Natural killer cell (primary cell): ENCODE data around the gene FBXO10. TPM values are rescaled to one million over a fixed set of nuclear protein-coding genes. Genes with fewer than 3 reads are reported as not detected.

Experiments
- ATAC-seq, 3 donors: fragments of 150-1000 bp in 2 of 3; fragments of 200-7000 bp in 1 of 3; cut with Tn5 transposase; 1 replicate in 1 of 3; 2 replicates in 2 of 3; pipeline ENCODE4 v1.10.0; 2021; ENCODE audit warnings: mild to moderate bottlenecking in 2 of 3, moderate library complexity in 2 of 3
- DNase-seq, 2 donors: peaks; one replicate each; pipeline versions ENCODE4 v3.0.0 to v3.0.0-alpha.2; 2013 to 2021; ENCODE audit warnings: mixed read lengths in 1 of 2
- H3K27ac ChIP-seq: one replicate; pipeline ENCODE4 v1.5.1; 2013; ENCODE audit warnings: mild to moderate bottlenecking, low read length
- H3K27me3 ChIP-seq: one replicate; pipeline ENCODE4 v1.6.1; 2013; ENCODE audit warnings: low read length; ENCODE audit not compliant: control insufficient read depth, insufficient read depth
- H3K36me3 ChIP-seq: one replicate; pipeline ENCODE4 v1.6.1; 2013; ENCODE audit warnings: low read length; ENCODE audit not compliant: control insufficient read depth, insufficient read depth
- H3K4me1 ChIP-seq: one replicate; pipeline ENCODE4 v1.6.1; 2013; ENCODE audit warnings: low read length; ENCODE audit not compliant: control insufficient read depth, insufficient read depth
- H3K4me3 ChIP-seq: one replicate; pipeline ENCODE4 v1.5.1; 2013; ENCODE audit warnings: low read length
- H3K9me3 ChIP-seq: one replicate; pipeline ENCODE4 v1.6.1; 2013; ENCODE audit warnings: low read length; ENCODE audit not compliant: control insufficient read depth, insufficient read depth
- H3K27ac Mint-ChIP-seq, 2 donors: one replicate each; pipeline ENCODE4 v1.8.0; 2022; ENCODE audit warnings: mild to moderate bottlenecking in 2 of 2, mixed read lengths in 2 of 2, moderate library complexity in 1 of 2
- H3K27me3 Mint-ChIP-seq, 2 donors: one replicate each; pipeline ENCODE4 v1.8.0; 2022; ENCODE audit warnings: low read depth in 2 of 2, mixed read lengths in 2 of 2
- H3K36me3 Mint-ChIP-seq: one replicate; pipeline ENCODE4 v1.8.0; 2022; ENCODE audit warnings: mixed read lengths
- H3K4me1 Mint-ChIP-seq, 2 donors: one replicate each; pipeline ENCODE4 v1.8.0; 2022; ENCODE audit warnings: mixed read lengths in 2 of 2
- H3K4me3 Mint-ChIP-seq: one replicate; pipeline ENCODE4 v1.8.0; 2022; ENCODE audit warnings: mild to moderate bottlenecking, moderate library complexity, mixed read lengths
- H3K9me3 Mint-ChIP-seq, 2 donors: one replicate each; pipeline ENCODE4 v1.8.0; 2022; ENCODE audit warnings: mixed read lengths in 2 of 2
- WGBS: methylation state at CpG from one replicate; pipeline ENCODE4 v1.1.7; 2013; ENCODE audit warnings: missing lambda C conversion rate; ENCODE audit not compliant: insufficient coverage; 5-methylcytosine and 5-hydroxymethylcytosine counted together
- intact Hi-C: fragments of 100-400 bp; cut with micrococcal nuclease; formaldehyde crosslinking; loops from one replicate; pipeline ENCODE4 v1.14.2; 2022
- total RNA-seq, 4 donors: library from RNA; stranded (reverse); fragments of 120-200 nt in 1 of 4; gene quantifications; one replicate each; pipeline versions ENCODE4 v1.2.3 to v1.2.4, GENCODE V29; 2013 to 2022
- TF ChIP-seq, protein P1 (sequence below): fragments of 200-600 bp; IDR thresholded peaks from one replicate; pipeline ENCODE4 v1.8.0; 2022; ENCODE audit warnings: antibody characterized with exemption

FBXO10 gene
- total RNA-seq, 3 donors from 2014 or later (not counting 1 experiment from before 2014, with no cell fraction given) = 1.7 to 2.2 (median 2.1) TPM

DNA sequence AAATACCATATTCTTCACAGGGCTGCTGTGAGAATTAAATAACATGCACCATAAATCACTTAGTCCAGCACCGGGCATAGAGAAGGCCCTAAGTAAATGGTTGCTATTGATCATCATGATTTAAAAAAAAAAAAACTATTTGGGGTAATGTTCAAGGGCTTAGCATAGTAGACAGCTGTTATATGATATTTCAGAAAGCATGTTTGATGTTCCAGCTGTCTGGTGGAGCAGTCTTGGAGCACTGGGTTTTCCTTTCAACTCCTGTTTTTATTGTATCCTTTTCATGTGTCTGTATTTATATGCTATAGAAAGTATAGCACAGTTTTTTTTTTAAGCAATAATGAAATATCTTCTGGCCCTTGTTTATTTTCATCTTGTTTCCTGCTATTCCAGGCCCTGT, 44.2 kb upstream of the FBXO10 start:
- no CpG with 5 or more reads among the region's 1 CpG for WGBS
- no peaks in the 10 kb centered on the region for H3K27me3 Mint-ChIP-seq
- H3K36me3 ChIP-seq = no peaks in the 10 kb centered on the region
- H3K36me3 Mint-ChIP-seq = no peaks in the 10 kb centered on the region
- TF ChIP-seq, protein P1, sequence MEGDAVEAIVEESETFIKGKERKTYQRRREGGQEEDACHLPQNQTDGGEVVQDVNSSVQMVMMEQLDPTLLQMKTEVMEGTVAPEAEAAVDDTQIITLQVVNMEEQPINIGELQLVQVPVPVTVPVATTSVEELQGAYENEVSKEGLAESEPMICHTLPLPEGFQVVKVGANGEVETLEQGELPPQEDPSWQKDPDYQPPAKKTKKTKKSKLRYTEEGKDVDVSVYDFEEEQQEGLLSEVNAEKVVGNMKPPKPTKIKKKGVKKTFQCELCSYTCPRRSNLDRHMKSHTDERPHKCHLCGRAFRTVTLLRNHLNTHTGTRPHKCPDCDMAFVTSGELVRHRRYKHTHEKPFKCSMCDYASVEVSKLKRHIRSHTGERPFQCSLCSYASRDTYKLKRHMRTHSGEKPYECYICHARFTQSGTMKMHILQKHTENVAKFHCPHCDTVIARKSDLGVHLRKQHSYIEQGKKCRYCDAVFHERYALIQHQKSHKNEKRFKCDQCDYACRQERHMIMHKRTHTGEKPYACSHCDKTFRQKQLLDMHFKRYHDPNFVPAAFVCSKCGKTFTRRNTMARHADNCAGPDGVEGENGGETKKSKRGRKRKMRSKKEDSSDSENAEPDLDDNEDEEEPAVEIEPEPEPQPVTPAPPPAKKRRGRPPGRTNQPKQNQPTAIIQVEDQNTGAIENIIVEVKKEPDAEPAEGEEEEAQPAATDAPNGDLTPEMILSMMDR = no peak
- H3K4me1 ChIP-seq = no peaks in the 10 kb centered on the region
- no peak for ATAC-seq
- H3K4me3 Mint-ChIP-seq = no peak overlapping the region
- H3K9me3 ChIP-seq = no peaks in the 10 kb centered on the region
- H3K4me3 ChIP-seq = no peak overlapping the region
- H3K27ac ChIP-seq = no peak overlapping the region
- no peaks in the 10 kb centered on the region for H3K4me1 Mint-ChIP-seq
- H3K27me3 ChIP-seq = no peaks in the 10 kb centered on the region
- H3K27ac Mint-ChIP-seq = no peak overlapping the region
- no peak for DNase-seq
- no peaks in the 10 kb centered on the region for H3K9me3 Mint-ChIP-seq
- intact Hi-C loops = no loop called here

DNA sequence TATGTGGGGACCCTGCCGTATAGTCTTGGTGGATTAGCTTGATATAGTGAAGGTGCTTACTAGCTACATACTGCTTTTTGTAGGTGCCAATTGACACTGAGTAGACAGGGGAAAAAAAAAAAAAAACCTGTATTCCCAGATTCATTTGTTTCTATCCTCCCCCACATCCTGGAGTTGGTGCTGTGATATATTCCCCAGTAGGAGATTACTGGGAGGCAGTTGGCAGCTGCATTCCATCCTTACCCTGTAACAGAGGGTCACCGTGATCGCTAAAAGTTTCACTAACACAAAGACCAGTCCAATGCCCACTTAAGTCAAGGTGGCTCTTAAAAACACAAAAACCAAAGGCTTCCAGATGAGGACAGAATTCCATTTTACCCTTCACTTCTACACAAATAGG, 43.6 kb upstream of the FBXO10 start:
- DNase-seq = no peak
- no peaks in the 10 kb centered on the region for H3K9me3 Mint-ChIP-seq

DNA sequence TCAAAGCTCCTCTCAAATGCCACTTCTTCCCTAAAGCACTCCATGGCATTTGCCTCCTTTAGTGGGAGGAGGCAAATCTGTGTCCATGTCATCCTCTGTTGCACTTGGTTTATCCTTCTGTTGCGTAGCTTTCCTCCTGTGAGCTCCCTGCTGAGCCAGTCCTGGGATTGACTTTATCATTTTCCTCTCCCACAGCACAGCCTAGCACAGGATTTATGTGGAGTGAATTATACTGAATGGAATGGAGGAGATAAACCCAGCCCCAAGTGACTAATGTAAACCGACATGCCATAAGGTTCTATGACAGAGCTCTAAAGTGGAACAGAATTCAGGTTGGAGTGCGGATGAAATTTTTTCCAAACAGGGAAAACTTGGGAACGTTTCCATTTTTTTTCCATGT, 42.6 kb upstream of the FBXO10 start:
- H3K4me3 ChIP-seq = no peak overlapping the region
- 86% methylated on average over 4 of the region's 4 CpGs for WGBS
- intact Hi-C loops = no loop called here
- no peak overlapping the region for H3K27ac ChIP-seq
- no peaks in the 10 kb centered on the region for H3K9me3 Mint-ChIP-seq
- no peak for DNase-seq
- no peaks in the 10 kb centered on the region for H3K27me3 ChIP-seq
- no peaks in the 10 kb centered on the region for H3K36me3 Mint-ChIP-seq
- no peaks in the 10 kb centered on the region for H3K36me3 ChIP-seq
- H3K27me3 Mint-ChIP-seq = peaks cover 0 to 4% of the 10 kb centered on the region in 2 donors
- TF ChIP-seq, protein P1 = no peak
- H3K4me1 ChIP-seq = no peaks in the 10 kb centered on the region
- H3K4me3 Mint-ChIP-seq = no peak overlapping the region
- no peaks in the 10 kb centered on the region for H3K4me1 Mint-ChIP-seq
- ATAC-seq = no peak
- H3K27ac Mint-ChIP-seq = no peak overlapping the region
- no peaks in the 10 kb centered on the region for H3K9me3 ChIP-seq

More for the DNA sequence above, 43.6 kb upstream of the FBXO10 start:
- H3K27ac ChIP-seq = no peak overlapping the region
- no peaks in the 10 kb centered on the region for H3K36me3 Mint-ChIP-seq
- 90% methylated on average over 3 of the region's 3 CpGs for WGBS
- no peak overlapping the region for H3K4me3 ChIP-seq
- H3K9me3 ChIP-seq = no peaks in the 10 kb centered on the region
- no peaks in the 10 kb centered on the region for H3K36me3 ChIP-seq
- no peaks in the 10 kb centered on the region for H3K4me1 Mint-ChIP-seq
- TF ChIP-seq, protein P1 = no peak
- H3K27me3 Mint-ChIP-seq = no peaks in the 10 kb centered on the region
- H3K27ac Mint-ChIP-seq = no peak overlapping the region
- no peaks in the 10 kb centered on the region for H3K27me3 ChIP-seq
- H3K4me1 ChIP-seq = no peaks in the 10 kb centered on the region
- ATAC-seq = no peak
- H3K4me3 Mint-ChIP-seq = no peak overlapping the region
- intact Hi-C loops = no loop called here

DNA sequence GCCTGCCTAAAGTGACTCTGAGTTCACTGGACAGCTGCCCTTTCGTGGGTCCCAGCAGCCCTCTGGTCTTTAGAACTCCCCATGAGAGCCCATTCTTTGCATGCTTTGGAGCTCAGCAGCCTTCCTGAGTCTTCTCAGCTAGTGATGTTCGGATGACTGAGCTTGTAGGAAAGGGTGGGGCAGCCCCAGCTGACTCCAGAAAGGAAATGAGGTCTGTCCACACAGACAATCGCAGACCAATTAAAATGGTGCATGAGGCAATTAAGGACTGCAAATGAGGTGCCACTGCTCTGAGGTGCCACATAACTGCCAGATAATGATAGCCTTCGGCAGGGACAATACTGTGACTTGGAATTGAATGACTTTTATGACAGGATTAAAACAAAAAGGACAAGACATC, 41.7 kb upstream of the FBXO10 start:
- Mint-ChIP-seq H3K27ac (no peak overlapping the region), H3K4me1 (no peaks in the 10 kb centered on the region), H3K27me3 (peaks cover 0 to 4% of the 10 kb centered on the region in 2 donors), H3K9me3 (no peaks in the 10 kb centered on the region), H3K4me3 (no peak overlapping the region), H3K36me3 (no peaks in the 10 kb centered on the region)
- no peak for ATAC-seq
- no peak for DNase-seq
- H3K27me3 ChIP-seq = no peaks in the 10 kb centered on the region
- 83% methylated on average over 4 of the region's 4 CpGs for WGBS
- H3K4me1 ChIP-seq = no peaks in the 10 kb centered on the region
- intact Hi-C loops = no loop called here
- TF ChIP-seq, protein P1 = no peak
- no peaks in the 10 kb centered on the region for H3K36me3 ChIP-seq
- no peaks in the 10 kb centered on the region for H3K9me3 ChIP-seq
- H3K27ac ChIP-seq = no peak overlapping the region
- H3K4me3 ChIP-seq = no peak overlapping the region
